Caco-2 (cell line): ENCODE measurements around the gene UBE2F. TPM values are rescaled to one million over a fixed set of nuclear protein-coding genes. Genes with fewer than 3 reads are reported as not detected.

ENCODE experiments used
- BruUV-seq: library from RNA; stranded (reverse); fragments of 400-500 nt; replicated peaks from 2 replicates; lab custom pipeline; 2021; lab: Mats Ljungman, UMichigan
- CTCF ChIA-PET: fragments of 300-600 bp; sonication (Branson Sonifier 250); formaldehyde crosslinking; loops from one replicate; lab custom pipeline; 2022; ENCODE audit warnings: antibody characterized with exemption; lab: Charles Lee
- POLR2A ChIA-PET: fragments of 300-600 bp; sonication (Branson Sonifier 250); formaldehyde crosslinking; loops from one replicate; lab custom pipeline; 2022; ENCODE audit warnings: antibody characterized with exemption; lab: Charles Lee
- DNase-seq, 2 experiments: peaks; one replicate each; pipeline versions ENCODE4 v3.0.0 to v3.0.0-alpha.2; 2020 to 2022
- H3K27me3 ChIP-seq: replicated peaks from 2 replicates; pipeline ENCODE4 v1.6.0; 2011; ENCODE audit warnings: low read length; ENCODE audit not compliant: control insufficient read depth, insufficient read depth
- H3K36me3 ChIP-seq: 2 replicates; pipeline ENCODE4 v1.5.1; 2011; ENCODE audit warnings: low read length; ENCODE audit not compliant: control insufficient read depth, insufficient read depth
- H3K4me1 ChIP-seq: fragments of 250-450 bp; sonication (Bioruptor Pico); 2 replicates; pipeline ENCODE4 v1.5.1; 2020; ENCODE audit warnings: mild to moderate bottlenecking
- H3K4me3 ChIP-seq: 2 replicates; pipeline ENCODE4 v1.5.1; 2011; ENCODE audit warnings: low read depth, mild to moderate bottlenecking, control low read depth, low read length
- H3K9me3 ChIP-seq: fragments of 250-450 bp; sonication (Bioruptor Pico); 2 replicates; pipeline ENCODE4 v1.5.1; 2020; ENCODE audit warnings: mild to moderate bottlenecking, moderate library complexity
- H3K27ac Mint-ChIP-seq: one replicate; pipeline ENCODE4 v1.8.0; 2022; ENCODE audit warnings: mixed read lengths; ENCODE audit not compliant: unreplicated experiment
- H3K27me3 Mint-ChIP-seq: one replicate; pipeline ENCODE4 v1.8.0; 2022; ENCODE audit warnings: mixed read lengths; ENCODE audit not compliant: insufficient read depth, unreplicated experiment
- H3K36me3 Mint-ChIP-seq: one replicate; pipeline ENCODE4 v1.8.0; 2022; ENCODE audit warnings: mild to moderate bottlenecking, mixed read lengths; ENCODE audit not compliant: insufficient read depth, unreplicated experiment
- H3K4me1 Mint-ChIP-seq: one replicate; pipeline ENCODE4 v1.8.0; 2022; ENCODE audit warnings: low read depth, mixed read lengths; ENCODE audit not compliant: unreplicated experiment
- H3K4me3 Mint-ChIP-seq: one replicate; pipeline ENCODE4 v1.8.0; 2022; ENCODE audit warnings: mild to moderate bottlenecking, moderate library complexity, mixed read lengths; ENCODE audit not compliant: unreplicated experiment
- H3K9me3 Mint-ChIP-seq: one replicate; pipeline ENCODE4 v1.8.0; 2022; ENCODE audit warnings: mixed read lengths; ENCODE audit not compliant: unreplicated experiment
- intact Hi-C: fragments of 100-400 bp; cut with micrococcal nuclease; formaldehyde crosslinking; loops from one replicate; pipeline ENCODE4 v1.10.0; 2022; ENCODE audit not compliant: unreplicated experiment
- total RNA-seq: library from RNA; stranded (reverse); gene quantifications from 2 replicates; pipeline ENCODE4 v1.2.3, GENCODE V29; 2022
- TF ChIP-seq, protein P1 (sequence below), 2 experiments: fragments of 200-600 bp in 1 of 2; IDR thresholded peaks; 1 replicate in 1 of 2; 2 replicates in 1 of 2; pipeline versions ENCODE4 v1.5.1 to v1.8.0; 2011 to 2022; ENCODE audit warnings: antibody characterized with exemption in 1 of 2, control low read depth in 1 of 2, inconsistent platforms in 1 of 2, low read depth in 1 of 2, low read length in 1 of 2, mild to moderate bottlenecking in 1 of 2, moderate library complexity in 1 of 2; ENCODE audit not compliant: insufficient read depth in 1 of 2, severe bottlenecking in 1 of 2, unreplicated experiment in 1 of 2

The UBE2F gene
- total RNA-seq, 1 experiment from 2014 or later, result 38.9 TPM

- CTCF ChIA-PET, result no interaction called here
- intact Hi-C loops, result no loop called here
- POLR2A ChIA-PET, result no interaction called here
- H3K36me3 ChIP-seq, result no peaks in the 10 kb centered on the region
- BruUV-seq, result no TSS peak
- Mint-ChIP-seq H3K9me3 (no peaks in the 10 kb centered on the region), H3K4me1 (no peaks in the 10 kb centered on the region), H3K36me3 (peaks cover 16% of the 10 kb centered on the region), H3K4me3 (no peak overlapping the region), H3K27ac (no peak overlapping the region), H3K27me3 (no peaks in the 10 kb centered on the region)
- no peak overlapping the region for H3K4me3 ChIP-seq
- TF ChIP-seq, protein P1, sequence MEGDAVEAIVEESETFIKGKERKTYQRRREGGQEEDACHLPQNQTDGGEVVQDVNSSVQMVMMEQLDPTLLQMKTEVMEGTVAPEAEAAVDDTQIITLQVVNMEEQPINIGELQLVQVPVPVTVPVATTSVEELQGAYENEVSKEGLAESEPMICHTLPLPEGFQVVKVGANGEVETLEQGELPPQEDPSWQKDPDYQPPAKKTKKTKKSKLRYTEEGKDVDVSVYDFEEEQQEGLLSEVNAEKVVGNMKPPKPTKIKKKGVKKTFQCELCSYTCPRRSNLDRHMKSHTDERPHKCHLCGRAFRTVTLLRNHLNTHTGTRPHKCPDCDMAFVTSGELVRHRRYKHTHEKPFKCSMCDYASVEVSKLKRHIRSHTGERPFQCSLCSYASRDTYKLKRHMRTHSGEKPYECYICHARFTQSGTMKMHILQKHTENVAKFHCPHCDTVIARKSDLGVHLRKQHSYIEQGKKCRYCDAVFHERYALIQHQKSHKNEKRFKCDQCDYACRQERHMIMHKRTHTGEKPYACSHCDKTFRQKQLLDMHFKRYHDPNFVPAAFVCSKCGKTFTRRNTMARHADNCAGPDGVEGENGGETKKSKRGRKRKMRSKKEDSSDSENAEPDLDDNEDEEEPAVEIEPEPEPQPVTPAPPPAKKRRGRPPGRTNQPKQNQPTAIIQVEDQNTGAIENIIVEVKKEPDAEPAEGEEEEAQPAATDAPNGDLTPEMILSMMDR (IDR thresholded peaks at IDR 0.05; ENCODE audit: insufficient read depth in 1 of 2, low read depth in 1 of 2, low read length in 1 of 2, severe bottlenecking in 1 of 2, unreplicated experiment in 1 of 2), result no peak
- no peak for DNase-seq
- H3K27me3 ChIP-seq, result no peaks in the 10 kb centered on the region
- no peaks in the 10 kb centered on the region for H3K4me1 ChIP-seq
- H3K9me3 ChIP-seq, result no peaks in the 10 kb centered on the region
Observed at GRCh38 chr2:237998530-237998929, 31.7 kb downstream of the UBE2F start.

GRCh38 chr2:238003234-238004031, 36.6 kb downstream of the UBE2F start:
- Histone ChIP-seq H3K4me3 (no peak overlapping the region), H3K36me3 (no peaks in the 10 kb centered on the region), H3K9me3 (no peaks in the 10 kb centered on the region), H3K27me3 (no peaks in the 10 kb centered on the region), H3K4me1 (no peaks in the 10 kb centered on the region)
- H3K9me3 Mint-ChIP-seq, result no peaks in the 10 kb centered on the region
- ChIA-PET CTCF (no interaction called here), POLR2A (no interaction called here)
- no peak overlapping the region for H3K4me3 Mint-ChIP-seq
- H3K4me1 Mint-ChIP-seq, result no peaks in the 10 kb centered on the region
- H3K27ac Mint-ChIP-seq, result no peak overlapping the region
- TF ChIP-seq, protein P1 (IDR thresholded peaks at IDR 0.05; ENCODE audit: insufficient read depth in 1 of 2, low read depth in 1 of 2, low read length in 1 of 2, severe bottlenecking in 1 of 2, unreplicated experiment in 1 of 2), result no peak
- DNase-seq, result no peak
- no TSS peak for BruUV-seq
- intact Hi-C loops, result no loop called here
- peaks cover 19% of the 10 kb centered on the region for H3K36me3 Mint-ChIP-seq
- no peaks in the 10 kb centered on the region for H3K27me3 Mint-ChIP-seq

GRCh38 chr2:238004077-238004830, 37.4 kb downstream of the UBE2F start:
- POLR2A ChIA-PET, result no interaction called here
- Mint-ChIP-seq H3K27me3 (no peaks in the 10 kb centered on the region), H3K4me3 (no peak overlapping the region), H3K4me1 (no peaks in the 10 kb centered on the region), H3K27ac (no peak overlapping the region), H3K36me3 (peaks cover 20% of the 10 kb centered on the region), H3K9me3 (no peaks in the 10 kb centered on the region)
- no peaks in the 10 kb centered on the region for H3K4me1 ChIP-seq
- TF ChIP-seq, protein P1 (IDR thresholded peaks at IDR 0.05; ENCODE audit: insufficient read depth in 1 of 2, low read depth in 1 of 2, low read length in 1 of 2, severe bottlenecking in 1 of 2, unreplicated experiment in 1 of 2), result no peak
- H3K9me3 ChIP-seq, result no peaks in the 10 kb centered on the region
- CTCF ChIA-PET, result no interaction called here
- no peak overlapping the region for H3K4me3 ChIP-seq
- no TSS peak for BruUV-seq
- no peaks in the 10 kb centered on the region for H3K36me3 ChIP-seq
- DNase-seq, result no peak
- intact Hi-C loops, result no loop called here
- H3K27me3 ChIP-seq, result no peaks in the 10 kb centered on the region
